Panc1 (cell line): ENCODE results near the gene NEK5.

Source experiments
- CTCF ChIP-seq: fragments of 450-650 bp; IDR thresholded peaks from 2 replicates; pipeline ENCODE4 v1.5.1; 2017; ENCODE audit warnings: mild to moderate bottlenecking
- POLR2AphosphoS5 ChIP-seq: IDR thresholded peaks from 2 replicates; pipeline ENCODE4 v1.6.1; 2012; ENCODE audit warnings: mild to moderate bottlenecking, low read depth, low read length, moderate library complexity
- REST ChIP-seq, 2 experiments: IDR thresholded peaks; 2 replicates each; pipeline ENCODE4 v1.6.1; 2011 to 2012; ENCODE audit warnings: low read depth in 2 of 2, control low read depth in 1 of 2, low read length in 1 of 2, mild to moderate bottlenecking in 1 of 2, moderate library complexity in 1 of 2; ENCODE audit not compliant: insufficient read depth in 1 of 2
- TCF7L2 ChIP-seq: IDR thresholded peaks from 2 replicates; pipeline ENCODE4 v1.6.1; 2011; ENCODE audit warnings: mild to moderate bottlenecking, low read depth, low read length, inconsistent platforms

- TF ChIP-seq CTCF = no peak
- no peak for TF ChIP-seq REST (IDR thresholded peaks at IDR 0.05; ENCODE audit: insufficient read depth in 1 of 2, low read depth in 2 of 2, low read length in 1 of 2)
- TF ChIP-seq TCF7L2 = no peak
- no peak for TF ChIP-seq POLR2AphosphoS5
Measured at GRCh38 chr13:52159159-52159982, 30.5 kb upstream of the NEK5 start, which contains the start of gene NEK3.
